ENCODE results near the gene ERH.
"Not testable (repeated sequence)": the region's sequence is repeated elsewhere in the genome, so short reads cannot be mapped to it uniquely, and the experiment has no call there.

Gene ERH

DNA sequence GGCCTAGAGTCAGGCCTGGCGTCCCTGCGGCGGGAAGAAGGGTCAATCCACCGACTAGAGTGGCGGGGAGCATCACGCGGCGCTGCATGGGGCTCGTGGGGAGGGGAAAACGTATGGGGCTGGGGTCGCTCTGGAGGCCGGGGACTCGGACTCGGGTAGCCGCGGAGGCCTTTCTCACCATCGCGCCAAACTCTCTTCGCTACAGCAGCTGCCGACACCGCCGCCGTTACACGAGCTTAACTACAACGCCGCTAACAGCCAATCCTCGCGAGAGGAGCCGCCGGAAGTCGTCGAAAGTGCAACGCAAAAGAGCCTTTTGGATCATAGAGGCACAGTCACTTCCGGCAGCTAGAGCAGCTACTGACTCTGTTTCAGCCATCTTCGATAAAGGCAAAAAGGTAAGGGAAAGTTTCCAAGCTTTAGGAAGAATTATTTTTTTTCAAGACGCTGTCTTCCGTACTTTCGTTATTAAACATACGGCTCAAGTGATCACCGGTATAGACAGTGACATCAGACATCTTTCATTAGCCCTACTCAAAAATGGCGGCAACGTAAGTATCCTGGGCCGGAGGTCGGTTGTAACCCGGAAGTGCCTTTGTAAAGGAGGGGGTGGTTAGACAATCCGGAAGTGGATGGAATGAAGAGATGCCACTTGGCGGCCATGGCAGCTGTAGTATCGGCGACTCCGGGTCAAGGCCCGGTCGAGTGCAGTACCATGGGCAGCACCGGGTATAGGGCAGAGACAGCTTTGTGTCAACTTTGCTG lies at the start of gene ERH, which contains the start of gene SLC39A9:
Gene ERH (minus strand): TSS at position 247 of the 765 bp plus-strand sequence. CDS start 66 bp downstream, at position 181.
Gene SLC39A9 (plus strand): TSS at position 640 of the 765 bp plus-strand sequence. CDS start 678 bp downstream, outside the sequence.
- peak; percentile 97 for DNase-seq

DNA sequence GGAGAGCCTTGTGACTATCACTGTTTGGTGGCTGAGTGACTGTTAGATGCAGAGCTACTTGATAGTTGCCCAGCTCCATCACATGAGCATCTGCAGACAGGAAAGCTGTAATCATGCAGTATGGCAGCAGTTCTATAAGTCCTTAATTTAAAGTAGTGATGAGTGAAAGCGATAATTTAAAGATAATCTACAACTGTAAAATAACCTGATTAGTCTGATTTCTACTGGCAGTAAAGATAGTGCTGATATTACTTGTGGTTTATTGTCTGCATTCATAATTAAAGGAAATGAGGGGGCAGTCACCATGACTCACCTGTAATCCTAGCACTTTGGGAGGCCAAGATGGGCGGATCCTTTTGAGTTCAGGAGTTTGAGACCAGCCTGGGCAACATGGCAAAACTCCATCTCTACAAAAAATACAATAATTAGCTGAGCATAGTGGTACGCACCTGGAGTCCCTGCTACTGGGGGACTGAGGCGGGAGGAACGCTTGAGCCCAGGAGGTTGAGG lies 45.3 kb upstream of the ERH start:
- no peak for DNase-seq

- DNase-seq: no peak
Measured at GRCh38 chr14:69441948-69442347, 43.8 kb upstream of the ERH start.

GRCh38 chr14:69439521-69440270 lies 41.6 kb upstream of the ERH start:
- DNase-seq: no peak

GRCh38 chr14:69432364-69432763 lies 34.3 kb upstream of the ERH start:
- no peak for DNase-seq

DNA sequence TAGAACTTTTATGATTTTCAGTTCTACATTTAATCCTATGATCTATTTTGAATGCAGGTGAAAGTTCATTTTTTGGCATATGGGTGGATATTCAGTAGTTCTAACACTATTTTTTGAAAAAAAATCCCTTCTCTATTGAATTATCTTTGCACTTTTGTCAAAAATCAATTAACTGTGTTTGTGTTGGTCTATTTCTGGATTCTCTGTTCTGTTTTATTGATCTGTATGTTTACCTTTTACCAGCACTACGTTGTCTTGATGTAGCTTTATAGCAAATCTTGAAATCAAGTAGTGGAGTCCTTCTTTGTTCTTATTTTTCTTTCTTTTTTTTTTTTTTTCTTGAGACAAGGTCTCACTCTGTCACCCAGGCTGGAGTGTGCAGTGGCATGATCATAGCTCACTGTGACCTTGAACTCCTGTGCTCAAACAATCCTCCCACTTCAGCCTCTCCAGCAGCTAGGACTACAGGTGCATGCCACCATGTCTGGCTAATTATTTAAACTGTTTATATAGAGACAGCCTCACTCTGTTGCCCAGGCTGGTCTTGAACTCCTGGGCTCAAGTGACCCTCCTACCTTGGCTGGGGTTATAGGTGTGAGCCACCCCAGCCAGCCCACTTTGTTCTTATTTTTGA lies 32.3 kb upstream of the ERH start:
- DNase-seq: no peak

DNA sequence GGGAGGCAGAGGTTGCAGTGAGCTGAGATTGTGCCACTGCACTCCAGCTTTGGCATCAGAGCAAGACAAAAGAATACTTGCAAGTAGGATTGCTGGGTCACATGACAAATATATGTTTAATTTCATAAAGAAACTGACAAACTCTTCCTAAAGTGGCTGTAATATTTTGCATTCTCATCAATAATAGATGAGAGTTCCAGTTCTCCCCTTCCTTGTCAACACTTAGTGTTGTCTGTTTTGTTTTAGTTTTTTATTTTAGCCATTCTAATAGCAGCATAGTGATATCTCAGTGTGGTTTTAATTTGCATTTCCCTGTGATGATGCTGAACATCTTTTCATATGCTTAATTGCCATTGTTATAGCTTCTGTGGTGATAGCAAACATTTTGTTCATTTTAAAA lies 31.5 kb upstream of the ERH start:
- no peak for DNase-seq

- DNase-seq: no peak
Measured at GRCh38 chr14:69428289-69428998, 30.3 kb upstream of the ERH start.

DNA sequence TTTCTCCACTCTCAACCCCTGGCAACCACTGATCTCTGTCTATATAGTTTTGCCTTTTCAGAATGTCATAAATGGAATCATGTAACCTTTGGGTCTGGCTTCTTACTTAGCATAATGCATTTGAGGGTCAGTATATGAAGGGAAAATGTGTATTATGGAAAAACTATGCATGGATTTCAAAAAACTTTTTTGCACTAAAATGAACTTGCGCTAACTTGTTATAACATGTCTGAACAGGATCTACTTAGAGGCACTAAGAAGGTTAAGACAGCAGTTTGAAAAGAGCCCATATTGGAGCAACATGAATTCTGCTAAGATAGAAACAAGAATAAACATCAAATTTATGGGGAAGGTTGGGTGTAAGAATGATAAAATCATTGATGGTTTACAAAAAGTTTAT lies 29.5 kb upstream of the ERH start:
- no peak for DNase-seq

DNA sequence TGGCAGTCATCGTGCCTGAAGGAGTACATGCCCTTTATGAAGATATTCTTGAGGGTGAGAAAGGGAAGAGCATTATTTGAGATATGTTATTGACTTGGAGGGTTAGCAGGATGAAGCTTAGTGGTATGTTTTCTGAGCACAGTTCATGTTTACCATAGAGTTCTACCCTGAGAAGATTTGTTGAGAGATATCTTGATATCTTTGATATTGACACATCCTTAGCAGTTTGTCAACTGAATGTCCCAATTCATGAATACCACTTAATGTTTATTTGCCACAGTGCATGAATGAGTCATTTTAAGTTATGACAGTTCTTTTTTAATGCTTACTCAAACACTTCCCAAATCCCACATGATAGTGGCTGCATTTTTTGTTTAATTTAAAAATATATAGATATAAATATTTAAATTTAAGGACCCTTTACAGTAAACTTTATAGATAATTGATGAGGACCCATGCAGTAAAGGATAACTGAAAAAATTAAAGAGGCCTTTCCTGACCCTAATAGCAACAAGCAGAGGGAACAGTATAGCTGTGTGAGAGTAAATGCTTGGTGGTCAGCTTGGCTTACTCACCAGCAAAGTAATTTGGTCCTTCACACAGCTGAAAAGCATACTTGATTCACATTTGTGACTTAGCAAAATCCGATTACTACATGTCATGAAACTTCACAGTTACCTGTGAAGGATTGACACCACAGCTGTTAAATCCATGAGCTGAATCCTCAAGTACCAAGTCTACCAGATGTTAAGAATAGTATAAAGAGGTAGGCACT lies 26.2 kb upstream of the ERH start:
- no peak for DNase-seq

DNA sequence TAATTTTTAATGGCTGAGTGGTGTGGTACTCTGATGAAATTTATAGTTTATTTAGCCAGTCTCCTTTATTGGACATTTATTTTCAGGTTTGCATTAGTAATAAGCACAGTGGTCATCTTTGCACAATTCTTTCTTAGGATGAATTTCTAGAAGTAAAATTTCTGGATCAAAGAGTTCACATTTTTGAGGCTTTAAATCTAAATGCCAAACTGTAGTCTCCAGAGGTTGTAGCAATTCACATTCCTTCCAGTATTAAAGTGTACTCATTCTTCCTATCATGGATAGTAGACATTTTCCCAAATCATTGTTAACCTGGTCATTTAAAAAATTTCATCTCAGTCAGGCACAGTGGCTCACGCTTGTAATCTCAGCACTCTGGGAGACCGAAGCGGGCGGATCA lies 25.2 kb upstream of the ERH start:
- no peak for DNase-seq

GRCh38 chr14:69416087-69416486 lies 18.0 kb upstream of the ERH start:
- DNase-seq: not testable (repeated sequence)

- no peak for DNase-seq
Measured at GRCh38 chr14:69413483-69413882, 15.4 kb upstream of the ERH start.

DNA sequence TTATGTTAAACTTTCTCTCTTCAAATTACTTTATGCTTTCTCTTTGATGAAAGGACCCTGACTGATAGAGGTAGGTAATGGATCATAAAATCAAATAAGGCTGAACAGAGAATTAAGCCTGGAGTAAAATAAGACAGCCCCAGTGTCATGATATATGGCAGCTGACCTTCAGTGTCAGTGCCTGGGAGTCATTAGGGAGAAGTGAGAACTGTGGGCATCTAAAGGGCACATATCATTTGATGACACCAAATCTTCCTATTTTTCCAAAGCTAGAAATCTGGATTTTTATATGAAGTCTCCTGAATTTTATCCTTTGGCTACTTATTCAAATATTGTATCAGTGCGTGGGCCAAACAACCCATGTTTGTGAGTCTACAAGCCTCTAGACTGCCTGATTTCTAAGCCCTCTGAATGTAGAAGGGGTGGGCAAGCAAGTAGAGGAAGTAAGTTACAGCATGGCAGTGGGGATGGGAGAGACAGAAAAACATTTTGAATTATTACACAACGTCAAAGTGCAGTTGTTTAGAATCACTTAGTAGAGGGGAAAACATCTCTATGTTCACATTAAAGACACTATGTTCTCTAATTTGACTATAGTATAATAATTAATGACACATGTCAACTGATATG lies 10.3 kb upstream of the ERH start:
- no peak for DNase-seq

- no peak for DNase-seq
Measured at GRCh38 chr14:69405762-69406161, 7.7 kb upstream of the ERH start.

DNA sequence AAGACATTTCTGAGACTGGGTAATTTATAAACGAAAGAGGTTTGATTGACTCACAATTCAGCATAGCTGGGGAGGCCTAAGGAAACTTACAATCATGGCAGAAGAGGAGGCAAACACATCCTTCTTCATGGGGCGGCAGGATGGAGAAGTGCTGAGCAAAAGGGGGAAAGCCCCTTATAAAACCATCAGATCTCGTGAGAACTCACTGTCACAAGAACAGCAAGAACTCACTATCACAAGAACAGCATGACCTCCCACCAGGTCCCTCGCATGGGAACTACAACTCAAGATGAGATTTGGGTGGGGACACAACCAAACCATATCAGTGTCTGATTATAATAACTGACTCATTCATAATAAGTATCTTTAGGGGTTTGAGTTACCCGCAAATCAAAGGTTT lies 6.8 kb upstream of the ERH start:
- no peak for DNase-seq

GRCh38 chr14:69404478-69404877 lies 6.4 kb upstream of the ERH start:
- DNase-seq: no peak

DNA sequence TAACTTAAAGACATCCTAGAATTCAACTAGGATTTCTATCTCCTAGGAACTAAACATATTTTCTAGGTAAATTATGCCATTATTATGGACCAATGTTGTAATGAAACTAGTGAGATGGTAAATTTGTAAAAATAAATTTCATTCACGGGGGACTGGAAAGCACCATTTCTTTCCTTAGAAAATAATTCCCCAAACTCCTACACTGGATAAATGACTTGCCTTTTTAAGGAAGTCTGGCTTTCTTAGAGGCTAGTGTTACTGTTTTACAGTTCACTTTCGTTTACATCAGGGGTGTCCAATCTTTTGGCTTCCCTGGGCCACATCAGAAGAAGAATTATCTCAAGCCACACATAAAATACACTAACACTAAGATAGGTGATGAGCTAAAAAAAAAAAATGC lies 3.7 kb upstream of the ERH start:
- DNase-seq: no peak

DNA sequence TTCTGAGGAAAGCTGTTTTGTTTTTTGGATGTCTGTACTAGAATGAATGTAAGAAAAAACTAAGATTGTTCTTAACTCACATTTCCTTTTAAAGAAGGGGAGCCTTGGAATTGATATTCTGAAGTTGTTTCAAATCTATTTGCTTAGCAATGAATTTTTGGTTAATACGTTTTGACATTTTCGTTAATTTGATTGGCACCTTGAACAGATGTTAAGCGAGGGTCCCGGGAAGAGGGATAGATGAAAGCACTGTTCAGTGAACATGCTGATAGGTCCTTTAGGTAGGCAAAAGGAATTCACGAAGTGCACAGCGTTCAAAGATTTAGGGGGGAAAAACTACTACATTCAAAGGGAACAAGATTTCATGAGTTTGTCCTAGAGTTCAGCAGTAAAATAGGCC lies 2.1 kb upstream of the ERH start:
- DNase-seq: no peak

- no peak for DNase-seq
Measured at GRCh38 chr14:69399750-69400149, 1.7 kb upstream of the ERH start.

DNA sequence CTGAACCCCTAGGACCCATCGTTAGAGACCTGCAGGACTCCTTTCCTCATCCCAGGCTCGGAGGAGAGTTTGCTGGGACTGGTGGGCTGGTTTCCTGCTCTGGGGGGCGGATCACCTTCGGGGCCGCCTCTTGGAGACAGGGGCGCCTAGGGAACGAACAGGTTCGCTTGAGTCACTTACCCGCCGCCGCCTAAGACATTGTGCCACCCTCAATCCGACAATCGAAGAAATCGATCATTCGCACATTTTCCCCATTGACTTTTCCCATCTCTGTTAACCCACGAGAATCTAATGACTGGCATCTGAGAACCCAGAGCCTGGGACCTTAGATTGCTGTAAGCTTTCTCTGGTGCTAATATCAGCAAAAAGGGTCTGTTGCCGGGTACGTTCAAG lies 715 bp upstream of the ERH start:
- peak; percentile 41 for DNase-seq

DNA sequence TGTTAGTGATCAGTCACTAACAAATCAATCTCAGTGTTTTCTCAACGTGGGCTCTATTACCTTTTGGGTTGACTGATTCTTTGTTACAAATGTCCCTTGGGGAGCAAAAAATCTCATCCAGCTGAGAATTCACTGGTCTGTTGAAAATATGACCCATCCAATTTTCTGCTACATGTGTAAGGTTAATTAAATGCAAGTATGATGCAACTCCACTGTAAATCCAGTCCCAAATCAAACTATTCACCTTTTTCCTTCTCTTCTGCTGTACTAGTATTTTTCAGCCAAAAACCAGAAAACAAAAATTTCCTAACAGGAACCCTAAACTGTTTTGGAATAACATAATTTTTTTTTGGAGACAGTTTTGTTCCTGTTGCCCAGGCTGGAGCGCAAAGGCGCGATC lies 2.2 kb downstream of the ERH start:
- no peak for DNase-seq

Data from DMS53 (cell line).